Liver (tissue), 9 donors: ENCODE measurements around the gene ATXN1. TPM values are rescaled to one million over a fixed set of nuclear protein-coding genes. Genes with fewer than 3 reads are reported as not detected.

Experiments used
- DNase-seq: peaks from one replicate; pipeline ENCODE4 v3.0.0-alpha.2; 2017; ENCODE audit warnings: low spot score
- H3K27ac ChIP-seq, 2 donors: one replicate each; pipeline ENCODE4 v1.7.0; 2013; ENCODE audit warnings: inconsistent platforms in 2 of 2, low read length in 2 of 2, control low read depth in 1 of 2, low read depth in 1 of 2, mild to moderate bottlenecking in 1 of 2
- H3K27me3 ChIP-seq, 4 donors: one replicate each; pipeline versions ENCODE4 v1.6.1 to v1.7.0; 2013; ENCODE audit warnings: low read length in 3 of 4, inconsistent platforms in 1 of 4, mild to moderate bottlenecking in 1 of 4, moderate library complexity in 1 of 4; ENCODE audit not compliant: control insufficient read depth in 4 of 4, insufficient read depth in 4 of 4
- H3K36me3 ChIP-seq, 4 donors: one replicate each; pipeline versions ENCODE4 v1.6.1 to v1.7.0; 2013; ENCODE audit warnings: low read length in 3 of 4, mild to moderate bottlenecking in 3 of 4, low read depth in 1 of 4, moderate library complexity in 1 of 4; ENCODE audit not compliant: control insufficient read depth in 4 of 4, insufficient read depth in 3 of 4
- H3K4me1 ChIP-seq, 4 donors: one replicate each; pipeline versions ENCODE4 v1.6.1 to v1.7.0; 2013; ENCODE audit warnings: low read length in 3 of 4, mild to moderate bottlenecking in 3 of 4, moderate library complexity in 1 of 4; ENCODE audit not compliant: control insufficient read depth in 4 of 4, insufficient read depth in 4 of 4
- H3K4me3 ChIP-seq, 3 donors: one replicate each; pipeline versions ENCODE4 v1.6.1 to v1.7.0; 2013; ENCODE audit warnings: low read length in 3 of 3, control low read depth in 1 of 3, low read depth in 1 of 3, mild to moderate bottlenecking in 1 of 3
- H3K9ac ChIP-seq, 2 donors: one replicate each; pipeline ENCODE4 v1.7.0; 2013; ENCODE audit warnings: low read length in 2 of 2, mild to moderate bottlenecking in 2 of 2, moderate library complexity in 2 of 2, control low read depth in 1 of 2, low read depth in 1 of 2
- H3K9me3 ChIP-seq, 4 donors: one replicate each; pipeline versions ENCODE4 v1.6.1 to v1.7.0; 2013; ENCODE audit warnings: low read length in 3 of 4; ENCODE audit not compliant: control insufficient read depth in 4 of 4
- EGR1 ChIP-seq, 2 donors: IDR thresholded peaks; 2 replicates each; pipeline ENCODE4 v1.6.1; 2016 to 2018; ENCODE audit warnings: antibody characterized with exemption in 2 of 2, low read depth in 2 of 2
- FOXA1 ChIP-seq: IDR thresholded peaks from 2 replicates; pipeline ENCODE4 v1.6.1; 2016; ENCODE audit warnings: antibody characterized with exemption
- FOXA2 ChIP-seq: IDR thresholded peaks from 2 replicates; pipeline ENCODE4 v1.6.1; 2016; ENCODE audit warnings: antibody characterized with exemption
- GABPA ChIP-seq, 2 donors: IDR thresholded peaks in 1 of 2; conservative IDR thresholded peaks in 1 of 2; 2 replicates each; pipeline ENCODE4 v1.6.1; 2016; ENCODE audit warnings: antibody characterized with exemption in 2 of 2, mild to moderate bottlenecking in 1 of 2, moderate library complexity in 1 of 2
- HNF4A ChIP-seq, 2 donors: conservative IDR thresholded peaks; 2 replicates each; pipeline ENCODE4 v1.6.1; 2016; ENCODE audit warnings: antibody characterized with exemption in 2 of 2, mild to moderate bottlenecking in 2 of 2
- HNF4G ChIP-seq: IDR thresholded peaks from 2 replicates; pipeline ENCODE4 v1.6.1; 2016; ENCODE audit warnings: antibody characterized with exemption
- JUND ChIP-seq, 2 donors: IDR thresholded peaks; 2 replicates each; pipeline ENCODE4 v1.6.1; 2016; ENCODE audit warnings: antibody characterized with exemption in 2 of 2
- NR2F2 ChIP-seq: IDR thresholded peaks from 2 replicates; pipeline ENCODE4 v1.6.1; 2016; ENCODE audit warnings: antibody characterized with exemption
- RAD21 ChIP-seq, 2 donors: IDR thresholded peaks; 2 replicates each; pipeline ENCODE4 v1.6.1; 2016; ENCODE audit warnings: antibody characterized with exemption in 2 of 2, mild to moderate bottlenecking in 2 of 2
- RXRA ChIP-seq, 2 donors: IDR thresholded peaks; 2 replicates each; pipeline ENCODE4 v1.6.1; 2017 to 2018; ENCODE audit warnings: antibody characterized with exemption in 2 of 2, mild to moderate bottlenecking in 1 of 2
- SP1 ChIP-seq: IDR thresholded peaks from 2 replicates; pipeline ENCODE4 v1.6.1; 2018; ENCODE audit warnings: antibody characterized with exemption, mild to moderate bottlenecking
- TAF1 ChIP-seq: conservative IDR thresholded peaks from 2 replicates; pipeline ENCODE4 v1.6.1; 2016; ENCODE audit warnings: antibody characterized with exemption, mild to moderate bottlenecking
- YY1 ChIP-seq: IDR thresholded peaks from 2 replicates; pipeline ENCODE4 v1.6.1; 2016; ENCODE audit warnings: antibody characterized with exemption, mild to moderate bottlenecking
- WGBS: extraction: QIAGEN DNeasy Blood & Tissue Kit; methylation state at CpG from one replicate; pipeline ENCODE4 v1.1.7; 2013; 5-methylcytosine and 5-hydroxymethylcytosine counted together
- polyA plus RNA-seq, 2 donors: library from polyadenylated mRNA; stranded (reverse) in 1 of 2; unstranded in 1 of 2; fragments of 200-250 nt in 1 of 2; fragments of >200 nt in 1 of 2; fragmentation: Nextera tagmentation in 1 of 2; extraction: Ambion mirVana in 1 of 2; gene quantifications; one replicate each; pipeline versions ENCODE4 v1.2.1 to v1.2.3, GENCODE V29; 2013 to 2015
- total RNA-seq, 2 donors: library from RNA; depleted of rRNA; stranded (reverse); fragments of >200 nt; gene quantifications; one replicate each; pipeline ENCODE4 v1.2.3, GENCODE V29; 2014
- TF ChIP-seq, protein P1 (sequence below): IDR thresholded peaks from 2 replicates; pipeline ENCODE4 v1.6.1; 2016; ENCODE audit warnings: antibody characterized with exemption
- TF ChIP-seq, protein P2 (sequence below): fragments of 150-350 bp; IDR thresholded peaks from 2 replicates; pipeline ENCODE4 v1.5.1; 2017; ENCODE audit warnings: improper control_type of control experiment, low read depth, low read length; ENCODE audit not compliant: missing input control
- TF ChIP-seq, protein P3 (sequence below): IDR thresholded peaks from 2 replicates; pipeline ENCODE4 v1.6.1; 2016; ENCODE audit warnings: antibody characterized with exemption, mild to moderate bottlenecking
- TF ChIP-seq, protein P4 (sequence below): IDR thresholded peaks from 2 replicates; pipeline ENCODE4 v1.6.1; 2016; ENCODE audit warnings: antibody characterized with exemption
- TF ChIP-seq, protein P5 (sequence below): IDR thresholded peaks from 2 replicates; pipeline ENCODE4 v1.6.1; 2016; ENCODE audit warnings: antibody characterized with exemption
- donor health status: healthy.
- donor health status: healthy.
- donor health status: healthy.
- donor health status: healthy.
- donor health status: healthy.

Gene ATXN1
- total and polyA plus RNA-seq, 4 donors = 4.3 to 29.7 (median 8.2) TPM

DNA sequence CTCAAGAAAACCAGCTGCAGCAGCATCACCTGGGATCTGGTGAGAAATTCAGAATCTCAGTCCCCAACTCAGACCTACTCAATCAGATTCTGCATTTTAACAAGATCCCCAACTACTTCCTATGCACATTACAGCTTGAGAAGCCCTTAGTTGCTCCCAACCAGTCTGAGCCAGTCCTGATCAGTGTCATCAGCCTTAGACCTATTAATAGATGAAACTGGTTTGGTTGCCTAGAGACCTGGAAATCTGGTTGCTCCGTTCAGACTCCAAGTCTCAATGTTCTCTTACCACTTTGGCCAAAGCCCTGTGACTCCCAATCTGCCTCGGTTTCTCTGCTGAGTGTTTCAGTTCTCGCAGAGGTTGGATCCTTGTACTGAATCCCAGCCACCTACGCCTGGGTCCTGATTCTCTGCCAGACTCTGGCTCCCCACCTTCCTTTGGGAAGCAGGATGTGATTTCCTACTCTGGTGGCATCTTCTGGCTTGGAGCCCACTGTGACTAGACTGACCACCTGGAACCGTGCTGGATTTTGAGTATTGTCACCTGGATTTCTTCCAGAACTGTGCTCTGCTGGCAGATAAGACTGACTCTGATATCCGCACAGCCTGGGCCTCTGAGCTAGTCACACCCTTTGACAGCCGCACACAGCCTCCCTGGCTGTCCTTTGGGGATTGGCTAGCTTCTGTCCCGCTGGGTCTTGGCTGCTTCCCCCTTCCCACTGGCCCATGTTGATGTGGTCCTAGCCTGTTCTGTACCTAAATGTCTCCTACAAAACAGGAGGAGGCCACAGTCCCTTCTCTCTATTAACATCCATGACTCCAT lies 20.3 kb upstream of the ATXN1 start:
- no peaks in the 10 kb centered on the region for H3K27me3 ChIP-seq
- 89% methylated on average over 8 of the region's 8 CpGs for WGBS
- peaks cover 0 to under 1% (median 0%) of the 10 kb centered on the region in 4 donors for H3K4me1 ChIP-seq
- no peak overlapping the region for H3K4me3 ChIP-seq
- no peaks in the 10 kb centered on the region for H3K36me3 ChIP-seq
- H3K9me3 ChIP-seq = no peaks in the 10 kb centered on the region
- no peak overlapping the region for H3K27ac ChIP-seq
- TF ChIP-seq GABPA (IDR thresholded peaks at IDR 0.05 in 1 of 2, conservative IDR thresholded peaks at IDR 0.05 in 1 of 2) = no peak
- TF ChIP-seq SP1 = no peak
- TF ChIP-seq, protein P1, sequence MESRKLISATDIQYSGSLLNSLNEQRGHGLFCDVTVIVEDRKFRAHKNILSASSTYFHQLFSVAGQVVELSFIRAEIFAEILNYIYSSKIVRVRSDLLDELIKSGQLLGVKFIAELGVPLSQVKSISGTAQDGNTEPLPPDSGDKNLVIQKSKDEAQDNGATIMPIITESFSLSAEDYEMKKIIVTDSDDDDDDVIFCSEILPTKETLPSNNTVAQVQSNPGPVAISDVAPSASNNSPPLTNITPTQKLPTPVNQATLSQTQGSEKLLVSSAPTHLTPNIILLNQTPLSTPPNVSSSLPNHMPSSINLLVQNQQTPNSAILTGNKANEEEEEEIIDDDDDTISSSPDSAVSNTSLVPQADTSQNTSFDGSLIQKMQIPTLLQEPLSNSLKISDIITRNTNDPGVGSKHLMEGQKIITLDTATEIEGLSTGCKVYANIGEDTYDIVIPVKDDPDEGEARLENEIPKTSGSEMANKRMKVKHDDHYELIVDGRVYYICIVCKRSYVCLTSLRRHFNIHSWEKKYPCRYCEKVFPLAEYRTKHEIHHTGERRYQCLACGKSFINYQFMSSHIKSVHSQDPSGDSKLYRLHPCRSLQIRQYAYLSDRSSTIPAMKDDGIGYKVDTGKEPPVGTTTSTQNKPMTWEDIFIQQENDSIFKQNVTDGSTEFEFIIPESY = no peak
- TF ChIP-seq RAD21 (IDR thresholded peaks at IDR 0.05) = no peak
- TF ChIP-seq YY1 = no peak
- TF ChIP-seq, protein P2, sequence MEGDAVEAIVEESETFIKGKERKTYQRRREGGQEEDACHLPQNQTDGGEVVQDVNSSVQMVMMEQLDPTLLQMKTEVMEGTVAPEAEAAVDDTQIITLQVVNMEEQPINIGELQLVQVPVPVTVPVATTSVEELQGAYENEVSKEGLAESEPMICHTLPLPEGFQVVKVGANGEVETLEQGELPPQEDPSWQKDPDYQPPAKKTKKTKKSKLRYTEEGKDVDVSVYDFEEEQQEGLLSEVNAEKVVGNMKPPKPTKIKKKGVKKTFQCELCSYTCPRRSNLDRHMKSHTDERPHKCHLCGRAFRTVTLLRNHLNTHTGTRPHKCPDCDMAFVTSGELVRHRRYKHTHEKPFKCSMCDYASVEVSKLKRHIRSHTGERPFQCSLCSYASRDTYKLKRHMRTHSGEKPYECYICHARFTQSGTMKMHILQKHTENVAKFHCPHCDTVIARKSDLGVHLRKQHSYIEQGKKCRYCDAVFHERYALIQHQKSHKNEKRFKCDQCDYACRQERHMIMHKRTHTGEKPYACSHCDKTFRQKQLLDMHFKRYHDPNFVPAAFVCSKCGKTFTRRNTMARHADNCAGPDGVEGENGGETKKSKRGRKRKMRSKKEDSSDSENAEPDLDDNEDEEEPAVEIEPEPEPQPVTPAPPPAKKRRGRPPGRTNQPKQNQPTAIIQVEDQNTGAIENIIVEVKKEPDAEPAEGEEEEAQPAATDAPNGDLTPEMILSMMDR = no peak
- TF ChIP-seq RXRA (IDR thresholded peaks at IDR 0.05) = no peak
- no peak for TF ChIP-seq FOXA1
- no peak for TF ChIP-seq HNF4A (conservative IDR thresholded peaks at IDR 0.05)
- TF ChIP-seq EGR1 (IDR thresholded peaks at IDR 0.05; ENCODE audit: low read depth in 2 of 2) = no peak
- no peak for TF ChIP-seq FOXA2
- no peak for TF ChIP-seq HNF4G
- TF ChIP-seq, protein P3, sequence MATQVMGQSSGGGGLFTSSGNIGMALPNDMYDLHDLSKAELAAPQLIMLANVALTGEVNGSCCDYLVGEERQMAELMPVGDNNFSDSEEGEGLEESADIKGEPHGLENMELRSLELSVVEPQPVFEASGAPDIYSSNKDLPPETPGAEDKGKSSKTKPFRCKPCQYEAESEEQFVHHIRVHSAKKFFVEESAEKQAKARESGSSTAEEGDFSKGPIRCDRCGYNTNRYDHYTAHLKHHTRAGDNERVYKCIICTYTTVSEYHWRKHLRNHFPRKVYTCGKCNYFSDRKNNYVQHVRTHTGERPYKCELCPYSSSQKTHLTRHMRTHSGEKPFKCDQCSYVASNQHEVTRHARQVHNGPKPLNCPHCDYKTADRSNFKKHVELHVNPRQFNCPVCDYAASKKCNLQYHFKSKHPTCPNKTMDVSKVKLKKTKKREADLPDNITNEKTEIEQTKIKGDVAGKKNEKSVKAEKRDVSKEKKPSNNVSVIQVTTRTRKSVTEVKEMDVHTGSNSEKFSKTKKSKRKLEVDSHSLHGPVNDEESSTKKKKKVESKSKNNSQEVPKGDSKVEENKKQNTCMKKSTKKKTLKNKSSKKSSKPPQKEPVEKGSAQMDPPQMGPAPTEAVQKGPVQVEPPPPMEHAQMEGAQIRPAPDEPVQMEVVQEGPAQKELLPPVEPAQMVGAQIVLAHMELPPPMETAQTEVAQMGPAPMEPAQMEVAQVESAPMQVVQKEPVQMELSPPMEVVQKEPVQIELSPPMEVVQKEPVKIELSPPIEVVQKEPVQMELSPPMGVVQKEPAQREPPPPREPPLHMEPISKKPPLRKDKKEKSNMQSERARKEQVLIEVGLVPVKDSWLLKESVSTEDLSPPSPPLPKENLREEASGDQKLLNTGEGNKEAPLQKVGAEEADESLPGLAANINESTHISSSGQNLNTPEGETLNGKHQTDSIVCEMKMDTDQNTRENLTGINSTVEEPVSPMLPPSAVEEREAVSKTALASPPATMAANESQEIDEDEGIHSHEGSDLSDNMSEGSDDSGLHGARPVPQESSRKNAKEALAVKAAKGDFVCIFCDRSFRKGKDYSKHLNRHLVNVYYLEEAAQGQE = no peak
- TF ChIP-seq NR2F2 = no peak
- TF ChIP-seq JUND (IDR thresholded peaks at IDR 0.05) = no peak
- no peak for TF ChIP-seq TAF1
- no peak for DNase-seq
- no peak overlapping the region for H3K9ac ChIP-seq

DNA sequence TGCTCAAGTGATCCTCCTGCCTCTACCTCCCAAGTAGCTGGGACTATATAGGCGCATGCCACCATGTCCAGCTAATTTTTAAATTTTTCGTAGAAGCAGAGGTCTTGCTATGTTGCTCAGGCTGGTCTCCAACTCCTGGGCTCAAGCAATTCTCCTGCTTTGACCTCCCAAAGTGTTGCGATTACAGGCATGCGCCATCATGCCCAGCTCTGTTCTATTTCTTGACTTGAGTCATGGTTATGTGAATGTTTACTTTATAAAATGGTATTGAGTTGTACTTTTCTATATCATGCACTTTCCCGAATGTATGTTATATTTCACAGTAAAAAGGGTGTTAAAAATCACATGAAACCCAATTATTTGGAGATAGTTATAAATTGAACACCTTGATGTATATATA lies 17.3 kb upstream of the ATXN1 start:
- H3K36me3 ChIP-seq = no peaks in the 10 kb centered on the region
- TF ChIP-seq, protein P2 = no peak
- no peak for TF ChIP-seq NR2F2
- no peak for TF ChIP-seq HNF4G
- TF ChIP-seq FOXA1 = no peak
- TF ChIP-seq SP1 = no peak
- TF ChIP-seq, protein P1 = no peak
- TF ChIP-seq FOXA2 = no peak
- TF ChIP-seq, protein P4, sequence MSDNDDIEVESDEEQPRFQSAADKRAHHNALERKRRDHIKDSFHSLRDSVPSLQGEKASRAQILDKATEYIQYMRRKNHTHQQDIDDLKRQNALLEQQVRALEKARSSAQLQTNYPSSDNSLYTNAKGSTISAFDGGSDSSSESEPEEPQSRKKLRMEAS = no peak
- TF ChIP-seq, protein P5, sequence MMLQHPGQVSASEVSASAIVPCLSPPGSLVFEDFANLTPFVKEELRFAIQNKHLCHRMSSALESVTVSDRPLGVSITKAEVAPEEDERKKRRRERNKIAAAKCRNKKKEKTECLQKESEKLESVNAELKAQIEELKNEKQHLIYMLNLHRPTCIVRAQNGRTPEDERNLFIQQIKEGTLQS = no peak
- no peak for TF ChIP-seq RAD21 (IDR thresholded peaks at IDR 0.05)
- TF ChIP-seq EGR1 (IDR thresholded peaks at IDR 0.05; ENCODE audit: low read depth in 2 of 2) = no peak
- TF ChIP-seq HNF4A (conservative IDR thresholded peaks at IDR 0.05) = no peak
- no peak for TF ChIP-seq TAF1
- TF ChIP-seq GABPA (IDR thresholded peaks at IDR 0.05 in 1 of 2, conservative IDR thresholded peaks at IDR 0.05 in 1 of 2) = no peak
- no peak for TF ChIP-seq YY1

More for the DNA sequence above, 17.3 kb upstream of the ATXN1 start:
- 98% methylated on average over 5 of the region's 5 CpGs for WGBS
- H3K4me3 ChIP-seq = no peak overlapping the region
- H3K9me3 ChIP-seq = no peaks in the 10 kb centered on the region
- no peak overlapping the region for H3K9ac ChIP-seq
- DNase-seq = no peak
- H3K27me3 ChIP-seq = no peaks in the 10 kb centered on the region
- no peak overlapping the region for H3K27ac ChIP-seq
- H3K4me1 ChIP-seq = peaks cover 0 to 4% (median 3%) of the 10 kb centered on the region in 4 donors
